MCF 10A (cell line): Measurements from ENCODE around the gene KIF1B. TPM values are rescaled to one million over a fixed set of nuclear protein-coding genes. Genes with fewer than 3 reads are reported as not detected.

Source experiments
- BruUV-seq: library from RNA; stranded (reverse); fragments of 400-500 nt; replicated peaks from 2 replicates; lab custom pipeline; 2021; lab: Mats Ljungman, UMichigan
- CTCF ChIA-PET: fragments of 300-600 bp; sonication (Branson Sonifier 250); formaldehyde crosslinking; extraction: SDS; loops from one replicate; lab custom pipeline; 2021; ENCODE audit warnings: antibody characterized with exemption, inconsistent platforms; lab: Yijun Ruan, JAX
- POLR2A ChIA-PET: fragments of 300-600, 350-650 bp; sonication (Branson Sonifier 250); formaldehyde crosslinking; extraction: SDS; loops from one replicate; lab custom pipeline; 2020; ENCODE audit warnings: antibody characterized with exemption, inconsistent platforms; lab: Yijun Ruan, JAX
- DNase-seq: peaks from one replicate; pipeline ENCODE4 v3.0.0-alpha.2; 2018; ENCODE audit not compliant: unreplicated experiment
- H3K27ac Mint-ChIP-seq: one replicate; pipeline ENCODE4 v1.8.0; 2022; ENCODE audit warnings: mild to moderate bottlenecking, low read depth, mixed read lengths; ENCODE audit not compliant: unreplicated experiment
- H3K27me3 Mint-ChIP-seq: one replicate; pipeline ENCODE4 v1.8.0; 2022; ENCODE audit warnings: mixed read lengths; ENCODE audit not compliant: insufficient read depth, unreplicated experiment
- H3K36me3 Mint-ChIP-seq: one replicate; pipeline ENCODE4 v1.8.0; 2022; ENCODE audit warnings: mild to moderate bottlenecking, moderate library complexity, mixed read lengths; ENCODE audit not compliant: insufficient read depth, unreplicated experiment
- H3K4me1 Mint-ChIP-seq: one replicate; pipeline ENCODE4 v1.8.0; 2022; ENCODE audit warnings: mixed read lengths; ENCODE audit not compliant: insufficient read depth, unreplicated experiment
- H3K4me3 Mint-ChIP-seq: one replicate; pipeline ENCODE4 v1.8.0; 2022; ENCODE audit warnings: mild to moderate bottlenecking, moderate library complexity, mixed read lengths; ENCODE audit not compliant: unreplicated experiment
- H3K9me3 Mint-ChIP-seq: one replicate; pipeline ENCODE4 v1.8.0; 2022; ENCODE audit warnings: mixed read lengths; ENCODE audit not compliant: unreplicated experiment
- CTCF ChIP-seq: fragments of 200-600 bp; IDR thresholded peaks from one replicate; pipeline ENCODE4 v1.8.0; 2022; ENCODE audit warnings: antibody characterized with exemption, mild to moderate bottlenecking; ENCODE audit not compliant: unreplicated experiment
- intact Hi-C: fragments of 100-400 bp; cut with micrococcal nuclease; formaldehyde crosslinking; loops from 2 replicates; pipeline ENCODE4 v1.14.1; 2022
- total RNA-seq: library from RNA; stranded (reverse); gene quantifications from 2 replicates; pipeline ENCODE4 v1.2.3, GENCODE V29; 2022

KIF1B gene
- total RNA-seq, 1 experiment from 2014 or later: 35.9 TPM

GRCh38 chr1:10171995-10172669 is 38.2 kb upstream of the KIF1B start:
- no peak for TF ChIP-seq CTCF
- H3K4me1 Mint-ChIP-seq: no peaks in the 10 kb centered on the region
- H3K9me3 Mint-ChIP-seq: no peaks in the 10 kb centered on the region
- H3K4me3 Mint-ChIP-seq: no peak overlapping the region
- H3K27me3 Mint-ChIP-seq: no peaks in the 10 kb centered on the region
- no TSS peak for BruUV-seq
- peaks cover 36% of the 10 kb centered on the region for H3K36me3 Mint-ChIP-seq
- no peak overlapping the region for H3K27ac Mint-ChIP-seq
- no peak for DNase-seq
- intact Hi-C loops: no loop called here
- ChIA-PET CTCF (interaction anchor here (0.6 to 0.7 kb wide), 3 partner anchors 38 to 215 kb away, joined by 3 to 5 read pairs (median 3); no protein-coding TSS in a partner anchor), POLR2A (interaction anchor here (1.2 kb wide), 1 partner anchor 22 kb away, joined by 3 read pairs; no protein-coding TSS in a partner anchor)

GRCh38 chr1:10173582-10173981 is 36.8 kb upstream of the KIF1B start:
- Mint-ChIP-seq H3K9me3 (no peaks in the 10 kb centered on the region), H3K27ac (no peak overlapping the region), H3K4me1 (no peaks in the 10 kb centered on the region), H3K36me3 (peaks cover 32% of the 10 kb centered on the region), H3K27me3 (no peaks in the 10 kb centered on the region), H3K4me3 (no peak overlapping the region)
- no peak for TF ChIP-seq CTCF
- no TSS peak for BruUV-seq
- ChIA-PET CTCF (no interaction called here), POLR2A (no interaction called here)
- intact Hi-C loops: no loop called here
- DNase-seq: no peak

- H3K27ac Mint-ChIP-seq: no peak overlapping the region
- no TSS peak for BruUV-seq
- H3K4me3 Mint-ChIP-seq: no peak overlapping the region
- CTCF ChIA-PET: interaction anchor here (0.7 kb wide), 1 partner anchor 320 kb away, joined by 3 read pairs; no protein-coding TSS in a partner anchor
- no peaks in the 10 kb centered on the region for H3K9me3 Mint-ChIP-seq
- TF ChIP-seq CTCF: no peak
- intact Hi-C loops: no loop called here
- no peaks in the 10 kb centered on the region for H3K27me3 Mint-ChIP-seq
- peaks cover 45% of the 10 kb centered on the region for H3K36me3 Mint-ChIP-seq
- no peak for DNase-seq
- POLR2A ChIA-PET: no interaction called here
- H3K4me1 Mint-ChIP-seq: no peaks in the 10 kb centered on the region
Measured at GRCh38 chr1:10177876-10178275, 32.5 kb upstream of the KIF1B start.

GRCh38 chr1:10178597-10179405 is 31.6 kb upstream of the KIF1B start:
- no peaks in the 10 kb centered on the region for H3K4me1 Mint-ChIP-seq
- POLR2A ChIA-PET: no interaction called here
- H3K27ac Mint-ChIP-seq: no peak overlapping the region
- BruUV-seq: no TSS peak
- intact Hi-C loops: no loop called here
- DNase-seq: no peak
- no peaks in the 10 kb centered on the region for H3K27me3 Mint-ChIP-seq
- no peak overlapping the region for H3K4me3 Mint-ChIP-seq
- H3K36me3 Mint-ChIP-seq: peaks cover 54% of the 10 kb centered on the region
- CTCF ChIA-PET: interaction anchor here (0.8 kb wide), 1 partner anchor 31 kb away, joined by 3 read pairs; the partner anchor contains the start of gene KIF1B
- no peak for TF ChIP-seq CTCF
- no peaks in the 10 kb centered on the region for H3K9me3 Mint-ChIP-seq
